Measurements from ENCODE around the gene S100A14.

The S100A14 gene

GRCh38 chr1:153617663-153618062, 1.5 kb upstream of the S100A14 start:
- peaks cover 5 to 37% (median 28%) of the 10 kb centered on the region in 5 donors for H3K4me1 ChIP-seq (ENCODE audit: control insufficient read depth in 5 of 5, insufficient read depth in 5 of 5, low read length in 5 of 5)
- peak overlapping the region; percentile 72 for H3K27ac ChIP-seq (ENCODE audit: low read depth, low read length)
- no peak overlapping the region for H3K4me3 ChIP-seq (ENCODE audit: low read depth in 1 of 5, low read length in 5 of 5)
- H3K27me3 ChIP-seq (ENCODE audit: control insufficient read depth in 5 of 5, insufficient read depth in 4 of 5, low read length in 5 of 5): no peaks in the 10 kb centered on the region
- peaks cover 0 to 31% (median 15%) of the 10 kb centered on the region in 5 donors for H3K36me3 ChIP-seq (ENCODE audit: control insufficient read depth in 5 of 5, insufficient read depth in 5 of 5, low read length in 5 of 5)
- peak overlapping the region in 3 of 5 donors; percentile 1 to 57 (median 44) for H3K9ac ChIP-seq (ENCODE audit: low read length in 5 of 5)
- no peaks in the 10 kb centered on the region for H3K9me3 ChIP-seq (ENCODE audit: control insufficient read depth in 5 of 5, low read length in 5 of 5)

- peaks cover 0 to 24% (median 15%) of the 10 kb centered on the region in 5 donors for H3K36me3 ChIP-seq (ENCODE audit: control insufficient read depth in 5 of 5, insufficient read depth in 5 of 5, low read length in 5 of 5)
- H3K4me3 ChIP-seq (ENCODE audit: low read depth in 1 of 5, low read length in 5 of 5): no peak overlapping the region
- H3K9me3 ChIP-seq (ENCODE audit: control insufficient read depth in 5 of 5, low read length in 5 of 5): no peaks in the 10 kb centered on the region
- peak overlapping the region; percentile 72 for H3K27ac ChIP-seq (ENCODE audit: low read depth, low read length)
- peaks cover 5 to 38% (median 22%) of the 10 kb centered on the region in 5 donors for H3K4me1 ChIP-seq (ENCODE audit: control insufficient read depth in 5 of 5, insufficient read depth in 5 of 5, low read length in 5 of 5)
- H3K27me3 ChIP-seq (ENCODE audit: control insufficient read depth in 5 of 5, insufficient read depth in 4 of 5, low read length in 5 of 5): no peaks in the 10 kb centered on the region
- peak overlapping the region in 2 of 5 donors; percentile 26 to 43 for H3K9ac ChIP-seq (ENCODE audit: low read length in 5 of 5)
These were observed 789 bp upstream of the S100A14 start for GRCh38 chr1:153616917-153617311.

GRCh38 chr1:153615406-153615805, 719 bp downstream of the S100A14 start:
- Histone ChIP-seq H3K9ac (ENCODE audit: low read length in 5 of 5) (no peak overlapping the region), H3K4me3 (ENCODE audit: low read depth in 1 of 5, low read length in 5 of 5) (no peak overlapping the region), H3K36me3 (ENCODE audit: control insufficient read depth in 5 of 5, insufficient read depth in 5 of 5, low read length in 5 of 5) (peaks cover 0 to 21% (median 15%) of the 10 kb centered on the region in 5 donors), H3K27me3 (ENCODE audit: control insufficient read depth in 5 of 5, insufficient read depth in 4 of 5, low read length in 5 of 5) (no peaks in the 10 kb centered on the region), H3K9me3 (ENCODE audit: control insufficient read depth in 5 of 5, low read length in 5 of 5) (no peaks in the 10 kb centered on the region), H3K27ac (ENCODE audit: low read depth, low read length) (peak overlapping the region; percentile 23), H3K4me1 (ENCODE audit: control insufficient read depth in 5 of 5, insufficient read depth in 5 of 5, low read length in 5 of 5) (peaks cover 6 to 51% (median 34%) of the 10 kb centered on the region in 5 donors)

- H3K9me3 ChIP-seq (ENCODE audit: control insufficient read depth in 5 of 5, low read length in 5 of 5): no peaks in the 10 kb centered on the region
- no peak overlapping the region for H3K9ac ChIP-seq (ENCODE audit: low read length in 5 of 5)
- peaks cover 11 to 56% (median 39%) of the 10 kb centered on the region in 5 donors for H3K4me1 ChIP-seq (ENCODE audit: control insufficient read depth in 5 of 5, insufficient read depth in 5 of 5, low read length in 5 of 5)
- no peak overlapping the region for H3K4me3 ChIP-seq (ENCODE audit: low read depth in 1 of 5, low read length in 5 of 5)
- no peaks in the 10 kb centered on the region for H3K27me3 ChIP-seq (ENCODE audit: control insufficient read depth in 5 of 5, insufficient read depth in 4 of 5, low read length in 5 of 5)
- H3K27ac ChIP-seq (ENCODE audit: low read depth, low read length): peak overlapping the region; percentile 23
- peaks cover 0 to 18% (median 13%) of the 10 kb centered on the region in 5 donors for H3K36me3 ChIP-seq (ENCODE audit: control insufficient read depth in 5 of 5, insufficient read depth in 5 of 5, low read length in 5 of 5)
These were observed 1.2 kb downstream of the S100A14 start for GRCh38 chr1:153614906-153615305.

- peak overlapping the region in 1 of 5 donors; percentile 10 for H3K9ac ChIP-seq (ENCODE audit: low read length in 5 of 5)
- no peaks in the 10 kb centered on the region for H3K27me3 ChIP-seq (ENCODE audit: control insufficient read depth in 5 of 5, insufficient read depth in 4 of 5, low read length in 5 of 5)
- no peaks in the 10 kb centered on the region for H3K9me3 ChIP-seq (ENCODE audit: control insufficient read depth in 5 of 5, low read length in 5 of 5)
- H3K27ac ChIP-seq (ENCODE audit: low read depth, low read length): no peak overlapping the region
- peaks cover 13 to 62% (median 45%) of the 10 kb centered on the region in 5 donors for H3K4me1 ChIP-seq (ENCODE audit: control insufficient read depth in 5 of 5, insufficient read depth in 5 of 5, low read length in 5 of 5)
- H3K4me3 ChIP-seq (ENCODE audit: low read depth in 1 of 5, low read length in 5 of 5): no peak overlapping the region
- H3K36me3 ChIP-seq (ENCODE audit: control insufficient read depth in 5 of 5, insufficient read depth in 5 of 5, low read length in 5 of 5): peaks cover 0 to 17% (median 9%) of the 10 kb centered on the region in 5 donors
These were observed 1.8 kb downstream of the S100A14 start for GRCh38 chr1:153614189-153614900.

- H3K9ac ChIP-seq (ENCODE audit: low read length in 5 of 5): peak overlapping the region in 3 of 5 donors; percentile 39 to 95 (median 91)
- peaks cover 0 to 7% (median under 1%) of the 10 kb centered on the region in 5 donors for H3K36me3 ChIP-seq (ENCODE audit: control insufficient read depth in 5 of 5, insufficient read depth in 5 of 5, low read length in 5 of 5)
- peak overlapping the region in 3 of 5 donors; percentile 67 to 86 (median 75) for H3K4me3 ChIP-seq (ENCODE audit: low read depth in 1 of 5, low read length in 5 of 5)
- H3K9me3 ChIP-seq (ENCODE audit: control insufficient read depth in 5 of 5, low read length in 5 of 5): no peaks in the 10 kb centered on the region
- peaks cover 14 to 71% (median 54%) of the 10 kb centered on the region in 5 donors for H3K4me1 ChIP-seq (ENCODE audit: control insufficient read depth in 5 of 5, insufficient read depth in 5 of 5, low read length in 5 of 5)
- H3K27me3 ChIP-seq (ENCODE audit: control insufficient read depth in 5 of 5, insufficient read depth in 4 of 5, low read length in 5 of 5): no peaks in the 10 kb centered on the region
- peak overlapping the region; percentile 92 for H3K27ac ChIP-seq (ENCODE audit: low read depth, low read length)
These were observed 2.7 kb downstream of the S100A14 start for GRCh38 chr1:153613406-153613805.

GRCh38 chr1:153612755-153613331, 3.3 kb downstream of the S100A14 start, which contains the start of gene S100A16:
Gene S100A16 (minus strand): TSS chr1:153613137. CDS start chr1:153608151, 4,986 bp downstream.
- peak within 1 kb of the TSS; percentile 54 to 90 (median 75) for H3K4me3 ChIP-seq (ENCODE audit: low read depth in 1 of 5, low read length in 5 of 5)
- H3K4me1 ChIP-seq (ENCODE audit: control insufficient read depth in 5 of 5, insufficient read depth in 5 of 5, low read length in 5 of 5): peaks cover 14 to 77% (median 57%) of the 10 kb centered on the region in 5 donors
- peaks cover 0 to 5% (median under 1%) of the 10 kb centered on the region in 5 donors for H3K36me3 ChIP-seq (ENCODE audit: control insufficient read depth in 5 of 5, insufficient read depth in 5 of 5, low read length in 5 of 5)
- no peaks in the 10 kb centered on the region for H3K27me3 ChIP-seq (ENCODE audit: control insufficient read depth in 5 of 5, insufficient read depth in 4 of 5, low read length in 5 of 5)
- H3K9me3 ChIP-seq (ENCODE audit: control insufficient read depth in 5 of 5, low read length in 5 of 5): no peaks in the 10 kb centered on the region
- peak within 1 kb of the TSS; percentile 39 to 95 (median 77) for H3K9ac ChIP-seq (ENCODE audit: low read length in 5 of 5)
- peak within 1 kb of the TSS; percentile 92 for H3K27ac ChIP-seq (ENCODE audit: low read depth, low read length)

- H3K27ac ChIP-seq (ENCODE audit: low read depth, low read length): peak overlapping the region; percentile 92
- H3K4me1 ChIP-seq (ENCODE audit: control insufficient read depth in 5 of 5, insufficient read depth in 5 of 5, low read length in 5 of 5): peaks cover 13 to 75% (median 54%) of the 10 kb centered on the region in 5 donors
- peak overlapping the region; percentile 39 to 95 (median 77) for H3K9ac ChIP-seq (ENCODE audit: low read length in 5 of 5)
- no peaks in the 10 kb centered on the region for H3K9me3 ChIP-seq (ENCODE audit: control insufficient read depth in 5 of 5, low read length in 5 of 5)
- no peaks in the 10 kb centered on the region for H3K27me3 ChIP-seq (ENCODE audit: control insufficient read depth in 5 of 5, insufficient read depth in 4 of 5, low read length in 5 of 5)
- H3K4me3 ChIP-seq (ENCODE audit: low read depth in 1 of 5, low read length in 5 of 5): peak overlapping the region; percentile 54 to 90 (median 75)
- peaks cover 0 to 9% (median 7%) of the 10 kb centered on the region in 5 donors for H3K36me3 ChIP-seq (ENCODE audit: control insufficient read depth in 5 of 5, insufficient read depth in 5 of 5, low read length in 5 of 5)
These were observed 3.9 kb downstream of the S100A14 start for GRCh38 chr1:153612111-153612754.

- H3K9me3 ChIP-seq (ENCODE audit: control insufficient read depth in 5 of 5, low read length in 5 of 5): no peaks in the 10 kb centered on the region
- peak overlapping the region in 4 of 5 donors; percentile 67 to 90 (median 80) for H3K4me3 ChIP-seq (ENCODE audit: low read depth in 1 of 5, low read length in 5 of 5)
- H3K9ac ChIP-seq (ENCODE audit: low read length in 5 of 5): peak overlapping the region in 4 of 5 donors; percentile 39 to 95 (median 80)
- peak overlapping the region; percentile 92 for H3K27ac ChIP-seq (ENCODE audit: low read depth, low read length)
- no peaks in the 10 kb centered on the region for H3K27me3 ChIP-seq (ENCODE audit: control insufficient read depth in 5 of 5, insufficient read depth in 4 of 5, low read length in 5 of 5)
- H3K36me3 ChIP-seq (ENCODE audit: control insufficient read depth in 5 of 5, insufficient read depth in 5 of 5, low read length in 5 of 5): peaks cover 0 to 18% (median 15%) of the 10 kb centered on the region in 5 donors
- peaks cover 10 to 68% (median 51%) of the 10 kb centered on the region in 5 donors for H3K4me1 ChIP-seq (ENCODE audit: control insufficient read depth in 5 of 5, insufficient read depth in 5 of 5, low read length in 5 of 5)
These were observed 4.8 kb downstream of the S100A14 start for GRCh38 chr1:153611356-153611755.
